GM21367 (cell line): ENCODE results near the gene MVK.
"Not testable (repeated sequence)": the region's sequence is repeated elsewhere in the genome, so short reads cannot be mapped to it uniquely, and the experiment has no call there.

Experiments used
- ATAC-seq: cut with Tn5 transposase; IDR thresholded peaks from one replicate; pipeline ENCODE4 v1.9.1; 2021; ENCODE audit not compliant: unreplicated experiment

Gene MVK

DNA sequence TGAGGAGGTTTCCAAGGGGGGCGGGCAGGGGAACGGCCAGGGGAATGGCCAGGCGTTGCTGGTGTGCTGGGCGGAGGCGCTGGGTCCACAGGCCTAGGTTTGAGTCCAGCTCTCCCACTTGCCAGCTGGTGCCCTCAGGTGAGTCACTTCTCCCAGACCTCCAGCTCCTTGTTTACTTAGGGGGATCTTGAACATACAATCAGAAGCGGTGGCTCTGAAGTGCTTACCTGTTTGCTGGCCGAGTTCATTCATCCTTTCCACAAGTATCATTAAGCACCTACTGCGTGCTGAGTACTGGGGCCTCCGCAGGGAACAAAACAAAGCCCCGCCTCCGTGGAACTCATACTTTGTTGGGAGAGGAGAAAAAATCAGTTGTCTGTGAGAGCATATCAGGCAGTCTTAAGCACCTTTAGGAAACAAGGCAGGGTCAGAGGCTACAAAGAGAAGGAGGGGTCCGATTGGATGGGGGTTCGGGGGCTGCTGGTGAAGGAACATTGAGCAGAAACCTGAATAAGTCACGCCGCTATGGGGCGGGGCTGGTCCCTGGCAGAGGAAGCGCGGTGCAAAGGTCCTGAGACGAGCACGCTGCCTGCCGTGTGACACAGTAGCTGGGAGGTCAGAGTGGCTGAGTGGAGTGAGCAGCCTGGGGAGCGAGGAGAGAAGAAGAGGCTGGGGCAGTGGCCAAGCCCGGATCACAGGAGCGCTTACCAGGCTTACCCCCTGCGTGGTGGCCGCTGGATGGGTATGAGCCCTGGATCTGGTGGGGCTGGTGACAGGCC is 15.1 kb downstream of the MVK start:
- no peak for ATAC-seq

DNA sequence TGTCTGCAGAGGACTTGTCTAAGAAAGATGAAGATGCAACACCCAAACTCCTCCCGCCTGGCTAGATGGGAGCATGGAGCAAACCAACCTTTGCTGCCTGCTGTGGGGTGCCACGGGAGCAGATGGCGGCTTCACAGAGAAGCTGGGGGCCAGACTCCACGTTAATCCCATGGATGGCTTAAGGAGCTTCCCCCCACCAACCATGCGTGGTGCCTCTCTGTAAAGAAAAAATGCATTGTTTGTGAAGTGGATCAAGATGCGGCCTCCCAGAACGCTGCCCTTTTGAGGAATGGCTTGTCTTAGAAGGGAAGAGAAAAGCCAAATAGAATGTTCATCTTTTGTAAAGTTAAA is 15.6 kb downstream of the MVK start:
- no peak for ATAC-seq

- ATAC-seq: no peak
Observed at GRCh38 chr12:109589691-109590245, 16.2 kb downstream of the MVK start.

- no peak for ATAC-seq
Observed at GRCh38 chr12:109590566-109590965, 17.0 kb downstream of the MVK start.

GRCh38 chr12:109591041-109591440 is 17.4 kb downstream of the MVK start:
- no peak for ATAC-seq

- no peak for ATAC-seq
Observed at GRCh38 chr12:109592195-109592904, 18.8 kb downstream of the MVK start.

DNA sequence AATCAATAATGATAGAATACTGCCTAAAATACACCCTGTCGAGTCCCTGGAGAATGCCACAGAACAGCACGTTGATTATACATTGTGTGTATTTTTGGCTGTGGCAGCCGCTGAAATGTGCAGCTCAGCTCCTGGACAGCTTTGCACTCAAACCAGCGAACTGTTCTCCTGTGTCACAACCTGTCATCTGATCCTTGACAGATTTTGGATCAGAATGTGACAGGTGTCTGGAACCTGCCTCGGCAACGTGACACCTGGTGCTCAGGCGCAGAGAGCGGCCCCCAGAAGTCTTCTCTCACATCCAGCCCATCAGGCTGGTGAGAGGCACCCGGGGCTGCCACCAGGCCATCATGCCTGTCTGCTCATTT is 19.3 kb downstream of the MVK start:
- no peak for ATAC-seq

DNA sequence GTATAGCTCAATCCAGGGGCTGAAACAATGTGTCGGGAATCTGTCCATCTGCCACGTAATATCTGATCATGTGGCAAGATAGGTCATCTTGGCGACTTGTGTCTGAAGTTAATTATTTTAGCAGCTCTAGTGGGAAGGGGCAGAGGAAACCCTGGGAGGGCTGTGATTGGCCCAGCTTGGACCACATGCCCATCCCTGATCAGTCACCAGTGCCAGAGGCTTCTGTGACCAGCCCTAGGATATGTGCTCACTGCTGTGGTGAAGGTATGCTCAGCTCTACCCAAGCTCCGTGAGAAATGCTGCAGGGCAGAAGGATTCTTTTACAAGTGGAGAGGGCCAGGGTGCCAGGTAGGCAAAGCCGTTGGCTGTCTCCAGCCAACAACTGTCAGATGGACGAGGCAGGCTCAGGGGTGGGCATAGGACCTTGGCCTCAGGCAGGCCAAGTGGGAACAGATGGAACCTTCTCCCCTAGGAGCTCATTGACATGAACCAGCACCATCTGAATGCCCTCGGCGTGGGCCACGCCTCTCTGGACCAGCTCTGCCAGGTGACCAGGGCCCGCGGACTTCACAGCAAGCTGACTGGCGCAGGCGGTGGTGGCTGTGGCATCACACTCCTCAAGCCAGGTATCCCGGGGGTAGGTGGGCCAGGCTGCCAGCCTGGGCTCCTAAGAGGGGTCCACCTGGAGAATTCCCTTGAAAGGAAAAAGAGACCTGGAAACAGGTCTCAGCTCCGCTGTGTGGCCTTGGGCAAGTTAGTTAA is 21.1 kb downstream of the MVK start:
- ATAC-seq: no peak

- ATAC-seq: no peak
Observed at GRCh38 chr12:109595321-109595902, 21.8 kb downstream of the MVK start.

DNA sequence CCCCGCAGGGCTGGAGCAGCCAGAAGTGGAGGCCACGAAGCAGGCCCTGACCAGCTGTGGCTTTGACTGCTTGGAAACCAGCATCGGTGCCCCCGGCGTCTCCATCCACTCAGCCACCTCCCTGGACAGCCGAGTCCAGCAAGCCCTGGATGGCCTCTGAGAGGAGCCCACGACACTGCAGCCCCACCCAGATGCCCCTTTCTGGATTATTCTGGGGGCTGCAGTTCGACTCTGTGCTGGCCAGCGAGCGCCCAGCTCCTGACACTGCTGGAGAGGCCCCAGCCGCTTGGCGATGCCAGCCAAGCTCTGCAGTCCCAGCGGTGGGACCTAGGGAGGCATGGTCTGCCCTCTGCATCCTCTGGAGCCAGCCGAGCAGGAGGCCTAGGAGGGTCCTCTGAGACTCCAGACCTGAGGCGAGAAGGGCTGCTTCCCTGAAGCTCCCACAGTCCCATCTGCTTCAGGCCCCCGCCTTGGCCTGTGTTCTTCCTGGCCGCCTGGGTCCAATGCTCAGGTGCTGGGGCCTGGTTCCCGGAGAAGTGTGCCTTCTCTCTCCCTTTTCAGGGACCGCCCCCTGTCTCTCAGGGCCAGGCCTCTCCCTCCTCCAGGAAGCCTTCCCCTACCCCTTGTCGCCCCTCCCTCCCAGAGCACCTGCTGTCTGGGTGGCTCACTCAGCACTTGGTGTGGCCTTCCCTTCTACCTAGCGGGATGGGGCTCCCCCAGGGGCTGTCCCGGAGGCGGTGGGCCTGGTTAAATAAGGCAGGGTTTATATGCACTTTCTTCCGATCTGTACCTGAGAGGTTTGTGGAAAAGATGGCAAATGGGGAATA is 23.0 kb downstream of the MVK start:
- ATAC-seq: no peak

GRCh38 chr12:109597414-109597794 is 23.8 kb downstream of the MVK start:
- ATAC-seq: no peak

GRCh38 chr12:109597795-109598427 is 24.3 kb downstream of the MVK start:
- ATAC-seq: no peak

GRCh38 chr12:109598428-109598854 is 24.8 kb downstream of the MVK start:
- ATAC-seq: no peak

- ATAC-seq: no peak
Observed at GRCh38 chr12:109599087-109599486, 25.5 kb downstream of the MVK start.

DNA sequence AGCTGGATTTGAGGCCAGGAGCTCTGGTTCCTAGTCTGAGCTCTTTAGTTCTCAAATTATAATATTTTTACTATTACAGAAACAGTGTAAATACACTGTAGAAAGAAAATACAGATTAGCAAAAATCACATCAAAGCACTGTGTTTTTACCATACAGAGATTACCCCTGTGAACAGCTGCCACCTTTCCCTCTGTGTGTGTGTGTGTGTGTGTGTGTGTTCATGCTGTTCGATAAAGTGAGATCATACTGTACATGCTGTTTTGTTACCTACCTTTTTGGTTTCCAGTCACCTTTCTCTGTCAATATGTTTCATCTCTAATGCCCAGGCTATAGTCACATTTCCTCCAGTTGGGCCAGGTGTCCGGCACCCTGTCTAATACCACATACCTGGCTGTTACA is 26.9 kb downstream of the MVK start:
- no peak for ATAC-seq

DNA sequence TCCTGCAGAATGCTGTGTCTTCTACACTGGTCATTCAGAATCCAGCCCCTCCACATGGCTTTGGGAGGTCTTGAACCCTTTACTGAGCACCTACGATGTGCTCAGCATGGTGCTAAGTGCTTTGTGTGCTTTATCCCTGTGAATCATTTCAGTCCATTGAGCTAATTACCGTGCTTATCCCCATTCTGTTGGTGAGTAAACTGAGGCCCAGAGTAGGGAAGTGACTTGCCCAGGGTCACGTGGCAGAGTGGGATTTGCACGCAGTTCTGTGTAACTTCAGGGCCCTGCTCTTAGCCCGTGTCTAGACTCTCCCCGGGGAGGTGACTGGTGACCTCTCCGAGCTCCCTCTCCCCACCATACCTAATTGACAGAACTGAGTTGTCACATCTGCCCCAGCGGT is 27.4 kb downstream of the MVK start:
- ATAC-seq: no peak

GRCh38 chr12:109601557-109601956 is 28.0 kb downstream of the MVK start:
- no peak for ATAC-seq

- ATAC-seq: not testable (repeated sequence)
Observed at GRCh38 chr12:109602132-109602531, 28.5 kb downstream of the MVK start.

- no peak for ATAC-seq
Observed at GRCh38 chr12:109604132-109604585, 30.6 kb downstream of the MVK start.

GRCh38 chr12:109605016-109605415 is 31.4 kb downstream of the MVK start:
- ATAC-seq: no peak
